Activated CD8-positive, alpha-beta memory T cell treated with anti-CD3 and anti-CD28 coated beads for 4 hours (primary cell): ENCODE measurements around the gene SLC25A5.
A peak's percentile ranks its signal among the peaks of the same experiment; 100 is the strongest.
"Not testable (repeated sequence)": the region's sequence is repeated elsewhere in the genome, so short reads cannot be mapped to it uniquely, and the experiment has no call there.

Experiments
- DNase-seq, 2 donors: peaks; one replicate each; pipeline ENCODE4 v3.0.0-alpha.2; 2020; ENCODE audit warnings: low read depth in 2 of 2

The SLC25A5 gene

DNA sequence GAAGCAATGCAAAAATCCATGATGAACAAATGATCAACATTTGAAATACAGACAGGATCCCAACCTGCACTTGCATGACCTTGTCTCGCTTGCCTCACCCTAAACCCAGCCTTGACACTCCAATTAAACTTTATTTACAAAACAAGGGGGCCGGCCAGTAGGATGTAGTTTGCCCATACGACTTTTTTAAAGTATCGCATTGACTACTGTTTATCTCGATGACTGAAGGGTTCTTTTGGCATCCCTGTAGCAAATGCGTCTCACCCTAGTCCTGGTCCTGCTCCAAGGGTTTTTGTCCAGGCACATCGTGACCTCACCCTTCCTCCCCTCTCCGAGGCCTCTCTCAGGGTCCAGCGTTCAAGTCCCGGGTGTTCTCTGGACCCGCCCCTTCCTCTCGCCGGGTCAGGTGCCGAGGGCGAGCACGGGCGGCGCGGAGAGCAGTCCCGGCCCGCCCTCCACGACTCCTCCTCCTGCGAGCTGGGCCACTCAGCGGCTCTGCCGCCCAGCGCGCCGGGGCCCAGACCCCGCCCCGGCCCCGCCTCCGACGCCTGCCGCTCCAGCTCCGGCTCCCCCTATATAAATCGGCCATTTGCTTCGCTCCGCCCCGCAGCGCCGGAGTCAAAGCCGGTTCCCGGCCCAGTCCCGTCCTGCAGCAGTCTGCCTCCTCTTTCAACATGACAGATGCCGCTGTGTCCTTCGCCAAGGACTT lies at the start of gene SLC25A5:
SLC25A5 (plus strand) TSS at position 603 of the 709 bp plus-strand sequence; CDS start at position 675, 72 bp downstream.
- peak; percentile 50 to 63 for DNase-seq

DNA sequence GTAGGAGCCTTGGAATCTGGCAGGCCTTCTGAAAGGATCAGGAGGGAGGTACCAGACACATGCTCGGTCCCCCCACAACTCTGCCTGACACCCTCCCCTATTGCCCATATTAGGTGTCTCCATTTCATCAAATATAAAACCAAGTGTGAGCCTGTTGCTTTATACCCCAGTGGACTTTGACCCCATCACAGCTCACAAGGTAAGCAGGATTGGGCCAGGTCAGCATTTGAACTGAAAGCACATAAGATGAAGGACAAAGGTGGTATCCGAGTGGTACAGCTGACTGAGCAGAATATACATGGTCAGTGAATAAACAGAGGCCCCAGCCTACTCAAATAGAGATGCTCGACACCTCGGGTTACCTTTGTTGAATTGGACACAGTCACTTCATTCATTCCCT lies 49.1 kb upstream of the SLC25A5 start:
- no peak for DNase-seq

DNA sequence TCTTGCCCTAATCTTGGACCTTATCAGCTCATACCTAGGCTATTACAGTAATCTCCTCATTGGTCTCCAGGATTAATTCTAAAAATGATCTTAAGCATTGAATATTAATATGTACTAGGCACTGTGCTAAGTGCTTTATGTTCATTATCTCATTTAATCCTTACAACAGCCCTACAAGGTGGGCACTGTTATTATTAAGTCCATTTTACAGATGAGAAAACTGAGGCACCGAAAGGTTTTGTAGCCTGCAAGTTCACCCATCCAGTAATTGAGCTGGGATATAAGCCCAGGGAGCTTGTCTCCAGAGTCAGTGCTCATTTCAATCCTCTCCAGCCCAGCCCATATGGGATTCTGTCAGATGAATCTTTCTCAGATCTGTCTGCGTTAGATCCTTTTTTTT lies 48.3 kb upstream of the SLC25A5 start:
- DNase-seq, result no peak

DNA sequence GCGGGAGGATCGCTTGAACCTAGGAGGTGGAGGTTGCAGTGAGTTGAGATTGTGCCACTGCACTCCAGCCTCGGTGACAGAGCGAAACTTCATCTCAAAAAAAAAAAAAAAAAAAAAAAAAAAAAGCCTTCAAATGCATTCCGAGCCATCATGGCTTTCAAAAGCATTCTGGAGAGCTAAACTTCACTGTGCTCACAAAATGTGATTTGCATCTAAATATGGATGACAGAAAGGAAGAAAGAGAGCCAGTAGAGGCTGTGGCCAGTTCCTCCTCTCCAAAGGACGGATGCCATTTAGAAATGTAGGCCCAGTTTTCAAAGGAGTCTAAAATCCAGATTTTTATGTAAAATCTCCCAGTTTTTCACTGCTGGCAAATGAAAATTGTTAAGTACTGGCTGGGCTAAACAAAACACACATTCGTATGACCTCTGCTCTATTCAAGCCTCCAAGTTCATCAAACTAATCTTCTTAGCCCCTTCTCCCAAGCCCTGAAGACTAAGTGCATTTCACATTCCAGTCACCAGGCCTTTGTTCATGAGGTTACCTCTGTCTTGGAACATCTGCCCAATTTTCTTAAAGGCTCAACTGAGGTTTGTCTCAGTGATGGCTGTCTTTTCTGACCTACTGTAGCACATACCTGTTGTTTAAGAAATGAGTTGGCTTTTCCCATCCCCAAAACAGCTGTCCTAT lies 47.1 kb upstream of the SLC25A5 start:
- no peak for DNase-seq

DNA sequence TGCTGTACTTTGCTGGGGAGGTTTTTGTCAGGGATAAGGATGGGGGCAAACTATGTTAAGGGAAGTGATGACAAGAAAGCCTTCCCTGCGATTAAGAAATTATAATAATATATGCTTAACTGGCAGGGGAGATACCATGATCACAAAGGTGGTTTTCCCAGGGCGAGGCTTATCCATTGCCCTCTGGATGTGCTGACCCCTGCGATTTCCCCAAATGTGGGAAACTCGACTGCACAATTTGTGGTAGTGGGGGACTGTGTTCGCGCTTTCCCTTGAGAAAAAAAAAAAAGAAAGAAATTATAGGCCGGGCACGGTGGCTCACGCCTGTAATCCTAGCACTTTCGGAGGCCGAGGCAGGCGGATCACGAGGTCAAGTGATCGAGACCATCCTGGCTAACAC lies 44.6 kb upstream of the SLC25A5 start:
- no peak for DNase-seq

DNA sequence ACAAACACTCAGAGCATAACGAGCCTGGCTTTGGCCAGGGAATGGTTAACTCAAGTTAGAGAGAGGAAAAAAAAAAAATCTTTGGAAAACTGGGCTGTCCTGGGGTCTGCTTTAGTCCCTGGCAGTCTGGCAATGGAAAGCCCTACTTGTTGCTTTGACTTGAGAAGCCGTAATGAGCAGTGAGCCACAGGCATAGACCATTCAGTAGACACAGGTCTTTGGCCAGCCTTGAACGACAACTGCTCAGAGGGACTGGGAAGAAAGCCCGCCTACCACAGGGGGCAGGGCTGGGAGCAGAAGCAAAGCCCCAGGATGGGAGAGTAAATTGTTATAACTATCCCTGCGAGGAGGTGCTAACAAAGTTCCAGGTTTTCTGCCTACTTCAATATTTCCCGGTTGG lies 43.2 kb upstream of the SLC25A5 start:
- no peak for DNase-seq

- no peak for DNase-seq
Measured at GRCh38 chrX:119427024-119427794, 41.0 kb upstream of the SLC25A5 start.

DNA sequence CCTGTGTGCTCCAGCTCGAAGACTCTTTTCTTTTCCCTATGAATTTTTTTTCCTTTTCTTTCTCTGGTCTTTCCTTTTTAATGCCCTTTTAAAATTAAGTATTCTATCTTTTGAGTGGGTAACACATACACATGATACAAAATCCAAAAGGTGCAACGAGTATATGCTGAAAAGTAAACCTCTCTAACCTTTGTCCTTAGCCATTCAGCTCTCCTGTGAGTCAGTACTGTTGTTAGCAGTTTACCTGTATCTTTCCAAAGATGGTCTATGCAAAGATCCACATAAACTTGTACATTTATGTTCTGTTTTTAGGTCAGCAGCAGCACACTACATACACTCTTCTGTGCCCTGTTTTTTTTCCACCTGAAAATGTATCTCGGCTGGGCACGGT lies 40.5 kb upstream of the SLC25A5 start:
- DNase-seq, result no peak

DNA sequence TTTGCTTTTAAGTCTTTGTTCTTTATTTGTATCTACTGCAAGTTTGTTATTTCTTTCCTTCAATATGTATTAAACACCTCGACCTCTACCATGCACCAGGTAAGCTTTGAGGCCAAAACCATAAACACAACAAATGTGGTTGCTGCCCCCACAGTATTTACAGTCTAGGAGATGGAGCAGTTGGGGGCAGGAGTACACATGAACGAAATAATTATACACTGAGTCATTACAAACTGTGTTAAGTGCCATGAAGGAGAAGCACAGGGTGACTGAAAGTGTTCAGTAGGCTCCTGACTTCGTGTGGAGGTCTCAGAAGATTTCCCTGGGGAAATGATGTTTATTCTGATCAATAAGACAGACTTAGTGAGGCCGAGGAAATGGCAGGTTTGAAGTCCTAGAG lies 38.8 kb upstream of the SLC25A5 start:
- no peak for DNase-seq

DNA sequence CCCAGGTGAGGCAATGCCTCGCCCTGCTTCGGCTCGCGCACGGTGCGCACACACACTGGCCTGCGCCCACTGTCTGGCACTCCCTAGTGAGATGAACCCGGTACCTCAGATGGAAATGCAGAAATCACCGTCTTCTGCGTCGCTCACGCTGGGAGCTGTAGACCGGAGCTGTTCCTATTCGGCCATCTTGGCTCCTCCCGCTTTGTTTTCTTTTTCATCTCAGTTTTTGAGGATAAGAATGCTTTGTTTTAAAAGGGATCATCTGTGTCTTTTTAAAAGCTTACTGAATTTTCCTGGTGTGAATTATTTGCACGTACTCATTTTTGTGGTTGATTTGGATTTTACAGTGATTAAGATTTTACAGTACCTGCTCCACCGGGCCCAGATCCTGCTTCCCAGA lies 26.9 kb upstream of the SLC25A5 start:
- not testable (repeated sequence) for DNase-seq

GRCh38 chrX:119442286-119442685 lies 26.0 kb upstream of the SLC25A5 start:
- no peak for DNase-seq

GRCh38 chrX:119453202-119453601 lies 15.0 kb upstream of the SLC25A5 start:
- no peak for DNase-seq

- no peak for DNase-seq
Measured at GRCh38 chrX:119455264-119455663, 13.0 kb upstream of the SLC25A5 start.

GRCh38 chrX:119459181-119459580 lies 9.1 kb upstream of the SLC25A5 start:
- no peak for DNase-seq

DNA sequence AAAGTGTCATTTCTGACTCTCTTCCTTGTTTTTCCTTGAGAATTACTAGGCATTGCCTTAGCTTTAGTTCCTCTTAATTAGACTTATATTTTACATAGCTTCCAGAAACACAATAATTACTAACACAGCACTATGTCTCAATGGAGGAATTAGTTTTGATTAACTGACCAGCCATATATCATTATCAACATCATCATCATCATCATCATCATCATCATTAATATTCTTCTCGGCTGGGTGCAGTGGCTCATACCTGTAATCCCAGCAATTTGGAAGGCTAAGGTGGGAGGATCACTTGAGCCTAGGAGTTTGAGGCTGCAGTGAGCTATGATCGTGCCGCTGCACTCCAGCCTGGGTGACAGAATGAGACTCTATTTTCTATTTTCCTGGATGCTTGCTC lies 2.7 kb upstream of the SLC25A5 start:
- DNase-seq, result no peak

DNA sequence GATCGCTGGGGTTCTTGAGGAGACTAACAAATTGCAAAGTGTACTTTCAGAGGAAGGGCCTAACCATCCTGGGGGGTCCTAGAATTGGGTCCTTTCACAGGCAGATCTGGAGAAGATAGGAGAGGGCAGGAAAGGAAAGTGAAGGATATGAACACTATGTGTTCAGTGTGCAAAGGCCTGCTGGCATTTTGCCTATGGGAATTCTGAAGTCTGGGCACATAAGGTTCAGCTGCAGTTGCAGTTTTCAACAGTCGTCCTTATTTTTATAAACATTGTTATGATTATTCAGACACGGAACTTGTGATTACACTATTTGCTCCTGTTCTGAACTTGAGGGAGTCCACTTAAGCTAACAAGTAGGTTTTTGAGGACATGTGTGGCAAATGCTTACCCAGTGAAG lies 1.3 kb upstream of the SLC25A5 start:
- no peak for DNase-seq

DNA sequence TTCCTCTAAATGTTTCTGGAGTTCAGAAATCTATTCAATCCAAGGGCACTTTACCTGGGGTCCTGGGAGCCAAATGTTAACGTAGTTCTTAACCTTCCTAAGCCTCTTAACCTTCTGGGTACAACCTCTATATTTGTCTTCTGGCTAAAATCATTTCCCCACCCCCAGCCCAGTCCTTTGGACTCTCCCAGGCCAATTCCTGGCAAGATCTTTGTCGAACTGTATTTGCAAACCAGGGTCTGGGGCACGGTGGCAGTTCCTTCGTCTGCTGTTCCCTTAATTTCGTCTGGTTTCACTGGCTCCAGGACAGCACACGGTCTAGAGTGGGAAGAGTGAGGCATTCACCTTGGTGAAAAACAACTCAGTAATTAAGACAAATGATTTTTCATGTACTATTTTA lies 811 bp upstream of the SLC25A5 start:
- DNase-seq, result no peak

- DNase-seq, result peak; percentile 71 to 77
Measured at GRCh38 chrX:119468551-119469312, 488 bp downstream of the SLC25A5 start.

DNA sequence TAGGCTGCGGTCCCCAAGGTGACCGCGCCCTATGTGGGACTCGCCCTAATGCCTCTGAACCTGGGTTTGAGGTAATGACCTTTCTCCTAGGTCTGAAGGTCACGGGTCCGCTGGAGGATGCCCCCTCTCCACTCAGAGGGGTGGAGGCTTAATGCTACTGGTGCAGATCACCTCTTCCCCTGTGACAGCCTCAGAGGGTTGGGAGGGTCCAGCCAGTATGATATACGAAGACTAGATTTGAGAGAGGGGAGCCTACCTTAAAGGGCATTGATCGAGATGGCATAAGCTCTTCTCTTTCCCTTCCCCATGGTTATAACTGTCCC lies 1.0 kb downstream of the SLC25A5 start:
- DNase-seq, result no peak

DNA sequence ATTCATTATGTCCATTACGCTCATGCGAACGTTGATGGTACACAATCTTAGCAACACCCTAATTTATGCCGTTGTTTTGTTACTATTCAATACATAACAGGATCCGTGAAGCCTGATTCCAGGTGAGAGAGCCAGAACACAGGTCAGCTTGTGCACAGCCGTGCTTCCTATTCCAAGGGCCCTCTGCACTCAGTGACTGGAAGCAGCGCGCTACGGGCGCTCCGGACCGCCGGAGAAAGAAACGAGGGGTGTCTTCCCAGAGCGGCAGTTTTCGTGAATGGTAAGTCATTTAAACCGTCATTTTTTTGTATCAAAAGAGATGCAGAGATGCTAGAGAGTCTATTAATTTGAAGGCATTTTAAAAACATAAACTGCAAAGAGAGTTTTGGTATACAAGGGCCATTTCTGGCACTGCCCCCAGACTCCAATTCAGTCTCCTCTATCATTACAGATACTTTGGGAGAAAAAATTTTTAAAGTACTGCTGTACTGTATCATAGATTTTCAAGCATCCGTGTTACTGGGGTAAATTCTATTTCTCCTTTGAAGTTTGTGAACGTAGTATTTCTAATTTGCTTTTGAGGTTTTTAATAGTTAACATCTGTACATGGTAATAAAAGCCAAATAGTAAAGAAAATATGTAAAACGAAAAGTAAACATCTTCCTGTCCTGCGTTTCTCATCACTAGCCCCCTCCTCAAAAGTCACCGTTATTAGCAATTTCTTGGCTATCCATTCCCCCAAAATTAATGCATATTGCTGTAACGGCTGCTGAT lies 6.6 kb downstream of the SLC25A5 start:
- DNase-seq, result no peak

- DNase-seq, result no peak
Measured at GRCh38 chrX:119475389-119476101, 7.3 kb downstream of the SLC25A5 start.
